Measurements from ENCODE around the gene FLT1. TPM values are rescaled to one million over a fixed set of nuclear protein-coding genes. Genes with fewer than 3 reads are reported as not detected.

FLT1 gene
- total RNA-seq, 4 donors from 2014 or later, result 19.3 to 48.6 (median 24.4) TPM

DNA sequence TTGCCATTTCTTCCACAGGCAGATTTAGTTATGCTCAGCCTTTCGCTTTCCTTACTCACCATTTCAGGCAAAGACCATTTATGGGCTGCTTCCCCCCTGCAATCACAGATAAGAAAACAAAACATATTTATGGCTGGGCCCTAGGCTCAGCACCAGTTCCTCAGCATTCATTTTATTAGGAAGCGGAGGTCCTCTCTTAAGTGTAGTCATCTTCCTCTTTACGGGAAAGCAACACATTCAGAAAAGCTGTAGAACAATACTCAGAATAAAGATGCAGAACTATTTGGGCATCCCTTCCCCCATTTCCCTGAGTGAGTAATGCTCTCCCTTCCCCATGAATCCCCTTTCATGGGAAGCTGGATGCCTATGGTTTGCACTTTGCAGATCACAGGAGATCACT lies 27.9 kb downstream of the FLT1 start:
- no peak for TF ChIP-seq POLR2A (IDR thresholded peaks at IDR 0.05)
- no peak for TF ChIP-seq EP300 (IDR thresholded peaks at IDR 0.05)
- TF ChIP-seq, protein P1, sequence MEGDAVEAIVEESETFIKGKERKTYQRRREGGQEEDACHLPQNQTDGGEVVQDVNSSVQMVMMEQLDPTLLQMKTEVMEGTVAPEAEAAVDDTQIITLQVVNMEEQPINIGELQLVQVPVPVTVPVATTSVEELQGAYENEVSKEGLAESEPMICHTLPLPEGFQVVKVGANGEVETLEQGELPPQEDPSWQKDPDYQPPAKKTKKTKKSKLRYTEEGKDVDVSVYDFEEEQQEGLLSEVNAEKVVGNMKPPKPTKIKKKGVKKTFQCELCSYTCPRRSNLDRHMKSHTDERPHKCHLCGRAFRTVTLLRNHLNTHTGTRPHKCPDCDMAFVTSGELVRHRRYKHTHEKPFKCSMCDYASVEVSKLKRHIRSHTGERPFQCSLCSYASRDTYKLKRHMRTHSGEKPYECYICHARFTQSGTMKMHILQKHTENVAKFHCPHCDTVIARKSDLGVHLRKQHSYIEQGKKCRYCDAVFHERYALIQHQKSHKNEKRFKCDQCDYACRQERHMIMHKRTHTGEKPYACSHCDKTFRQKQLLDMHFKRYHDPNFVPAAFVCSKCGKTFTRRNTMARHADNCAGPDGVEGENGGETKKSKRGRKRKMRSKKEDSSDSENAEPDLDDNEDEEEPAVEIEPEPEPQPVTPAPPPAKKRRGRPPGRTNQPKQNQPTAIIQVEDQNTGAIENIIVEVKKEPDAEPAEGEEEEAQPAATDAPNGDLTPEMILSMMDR (IDR thresholded peaks at IDR 0.05), result no peak
- no peak overlapping the region for H3K27ac ChIP-seq
- WGBS, 2 donors, result 77 to 81% methylated on average over 3 of the region's 3 CpGs
- H3K27me3 ChIP-seq, result no peaks in the 10 kb centered on the region
- no peak for DNase-seq (ENCODE audit: low spot score in 2 of 2)
- no peak overlapping the region for H3K4me3 ChIP-seq
- H3K9me3 ChIP-seq, result no peaks in the 10 kb centered on the region
- no peaks in the 10 kb centered on the region for H3K36me3 ChIP-seq
- no peaks in the 10 kb centered on the region for H3K4me1 ChIP-seq

DNA sequence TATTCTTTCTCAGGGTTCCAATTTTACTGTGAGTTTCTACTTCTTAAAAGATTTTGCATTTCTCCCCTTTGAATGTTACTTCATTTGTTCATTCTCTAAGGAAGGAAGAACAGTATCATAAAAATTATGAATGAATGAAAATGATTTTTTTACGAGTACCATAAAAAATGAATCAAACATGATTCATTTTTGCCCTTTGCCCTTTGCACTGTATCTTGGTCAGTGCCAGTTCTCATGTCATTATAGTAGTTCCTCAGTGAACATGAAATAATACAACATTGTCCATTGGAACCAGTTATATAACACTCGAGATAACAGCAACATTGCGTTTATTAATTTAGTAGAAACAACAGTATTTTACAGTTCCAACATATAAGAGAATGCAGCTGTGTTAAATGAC lies 28.8 kb downstream of the FLT1 start:
- H3K27ac ChIP-seq, result no peak overlapping the region
- H3K9me3 ChIP-seq, result no peaks in the 10 kb centered on the region
- TF ChIP-seq EP300 (IDR thresholded peaks at IDR 0.05) (no peak), POLR2A (IDR thresholded peaks at IDR 0.05) (no peak)
- TF ChIP-seq, protein P1 (IDR thresholded peaks at IDR 0.05), result no peak
- no peaks in the 10 kb centered on the region for H3K27me3 ChIP-seq
- no peak overlapping the region for H3K4me3 ChIP-seq
- no peak for DNase-seq (ENCODE audit: low spot score in 2 of 2)
- H3K4me1 ChIP-seq, result no peaks in the 10 kb centered on the region
- WGBS, 2 donors, result 61% methylated on average over 3 of the region's 3 CpGs
- H3K36me3 ChIP-seq, result no peaks in the 10 kb centered on the region

- H3K27me3 ChIP-seq, result no peaks in the 10 kb centered on the region
- no peaks in the 10 kb centered on the region for H3K4me1 ChIP-seq
- no peaks in the 10 kb centered on the region for H3K9me3 ChIP-seq
- 65% methylated on average over 6 of the region's 6 CpGs for WGBS, 2 donors
- H3K27ac ChIP-seq, result no peak overlapping the region
- no peaks in the 10 kb centered on the region for H3K36me3 ChIP-seq
- no peak overlapping the region for H3K4me3 ChIP-seq
- no peak for DNase-seq (ENCODE audit: low spot score in 2 of 2)
- no peak for TF ChIP-seq POLR2A (IDR thresholded peaks at IDR 0.05)
- TF ChIP-seq EP300 (IDR thresholded peaks at IDR 0.05), result no peak
- TF ChIP-seq, protein P1 (IDR thresholded peaks at IDR 0.05), result no peak
These were observed 30.0 kb downstream of the FLT1 start for GRCh38 chr13:28464861-28465460.

DNA sequence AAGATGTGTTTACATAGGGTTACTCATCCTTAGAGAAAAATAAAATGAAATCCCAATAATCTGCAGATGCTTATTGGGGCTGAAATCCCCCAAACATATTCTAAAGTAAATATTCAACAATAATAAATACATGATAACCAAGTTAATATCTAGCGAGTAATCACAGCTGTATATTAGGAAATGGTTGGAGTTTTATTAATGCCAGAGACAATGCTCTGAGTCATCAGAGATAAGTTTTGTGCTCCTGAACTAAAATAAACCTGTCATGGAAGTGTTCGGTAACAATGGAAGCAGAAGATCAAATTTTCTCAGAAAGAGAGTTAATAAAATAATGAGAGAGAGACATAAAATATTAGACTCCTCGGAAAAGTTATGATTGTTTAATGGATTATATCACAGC lies 31.4 kb downstream of the FLT1 start:
- no peaks in the 10 kb centered on the region for H3K9me3 ChIP-seq
- no peaks in the 10 kb centered on the region for H3K27me3 ChIP-seq
- no peak for TF ChIP-seq POLR2A (IDR thresholded peaks at IDR 0.05)
- TF ChIP-seq, protein P1 (IDR thresholded peaks at IDR 0.05), result no peak
- no peak for TF ChIP-seq EP300 (IDR thresholded peaks at IDR 0.05)
- H3K27ac ChIP-seq, result no peak overlapping the region
- no peak for DNase-seq (ENCODE audit: low spot score in 2 of 2)
- WGBS, 2 donors, result 84 to 86% methylated on average over 3 of the region's 3 CpGs
- H3K36me3 ChIP-seq, result no peaks in the 10 kb centered on the region
- H3K4me3 ChIP-seq, result no peak overlapping the region
- H3K4me1 ChIP-seq, result no peaks in the 10 kb centered on the region

DNA sequence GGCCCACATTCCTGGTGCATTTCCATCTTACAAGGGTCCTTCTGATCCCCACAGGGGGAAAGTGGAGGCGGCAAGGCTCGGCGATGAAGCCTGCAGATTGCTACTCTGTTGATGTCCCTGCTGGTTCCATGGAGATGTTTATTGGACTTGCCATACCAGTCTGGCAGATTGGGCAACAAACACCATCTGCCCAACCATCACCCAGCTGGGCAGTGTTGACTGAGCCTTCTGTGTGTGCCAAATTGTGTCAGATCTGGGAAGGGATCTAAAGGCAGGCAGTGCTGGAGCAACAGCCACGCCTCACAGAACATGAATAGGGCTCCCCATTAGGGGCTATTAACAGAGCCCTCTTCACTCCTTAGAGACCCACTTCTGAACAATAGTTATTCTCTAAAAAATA lies 35.0 kb downstream of the FLT1 start:
- Histone ChIP-seq H3K27me3 (no peaks in the 10 kb centered on the region), H3K9me3 (no peaks in the 10 kb centered on the region), H3K4me1 (no peaks in the 10 kb centered on the region), H3K27ac (no peak overlapping the region), H3K4me3 (no peak overlapping the region), H3K36me3 (no peaks in the 10 kb centered on the region)
- no peak for DNase-seq (ENCODE audit: low spot score in 2 of 2)
- TF ChIP-seq EP300 (IDR thresholded peaks at IDR 0.05) (no peak), POLR2A (IDR thresholded peaks at IDR 0.05) (no peak)
- TF ChIP-seq, protein P1 (IDR thresholded peaks at IDR 0.05), result no peak
- WGBS, 2 donors, result 88 to 92% methylated on average over 4 of the region's 4 CpGs
